Adrenal gland (tissue), 12 donors: Measurements from ENCODE around the gene MRPS2. TPM values are rescaled to one million over a fixed set of nuclear protein-coding genes. Genes with fewer than 3 reads are reported as not detected.

Source experiments
- DNase-seq, 7 donors: peaks; one replicate each; pipeline ENCODE4 v3.0.0-alpha.2; 2019 to 2020
- H3K27ac ChIP-seq, 5 donors: fragments of 200-600 bp; sonication (generic) in 4 of 5; 1 replicate in 3 of 5; 2 replicates in 2 of 5; pipeline versions ENCODE4 v1.5.1 to v1.8.0; 2016 to 2020; ENCODE audit warnings: mild to moderate bottlenecking in 1 of 5
- H3K27me3 ChIP-seq: fragments of 200-600 bp; 2 replicates; pipeline ENCODE4 v1.8.0; 2021
- H3K36me3 ChIP-seq, 2 donors: fragments of 200-600 bp; replicated peaks in 1 of 2; 1 replicate in 1 of 2; 2 replicates in 1 of 2; pipeline versions ENCODE4 v1.5.1 to v1.8.0; 2018 to 2022
- H3K4me1 ChIP-seq, 2 donors: fragments of 200-600 bp; replicated peaks in 1 of 2; 1 replicate in 1 of 2; 2 replicates in 1 of 2; pipeline versions ENCODE4 v1.5.1 to v1.8.0; 2018 to 2021
- H3K4me3 ChIP-seq, 4 donors: fragments of 200-600 bp; sonication (generic) in 3 of 4; one replicate each; pipeline ENCODE4 v1.5.1; 2016 to 2018
- H3K9me3 ChIP-seq, 3 donors: fragments of 200-600 bp; sonication (generic) in 1 of 3; replicated peaks in 1 of 3; 1 replicate in 2 of 3; 2 replicates in 1 of 3; pipeline versions ENCODE4 v1.5.1 to v1.8.0; 2016 to 2021
- POLR2A ChIP-seq, 2 donors: fragments of 450-650 bp; IDR thresholded peaks; one replicate each; pipeline ENCODE4 v1.6.1; 2017; ENCODE audit warnings: antibody characterized with exemption in 2 of 2, mild to moderate bottlenecking in 2 of 2, moderate library complexity in 1 of 2
- WGBS, 4 donors: extraction: QIAGEN DNeasy Blood & Tissue Kit in 2 of 4; methylation state at CpG; one replicate each; pipeline versions ENCODE4 v1.1.5 to v1.1.7; 2013 to 2017; 5-methylcytosine and 5-hydroxymethylcytosine counted together
- intact Hi-C, 2 donors: fragments of 100-400 bp; cut with DNase I; formaldehyde crosslinking; loops; one replicate each; pipeline versions ENCODE4 v1.14.1 to v1.15.0; 2022 to 2023
- polyA plus RNA-seq, 3 donors: library from polyadenylated mRNA; stranded (reverse); fragments of 200-250 nt in 2 of 3; fragments of 350-450 nt in 1 of 3; fragmentation: Illumina TruSeq in 1 of 3; extraction: RNeasy Lipid Tissue Mini Kit (QIAGEN cat#74804) in 1 of 3; gene quantifications; one replicate each; pipeline ENCODE4 v1.2.3, GENCODE V29; 2013 to 2014
- total RNA-seq, 9 donors: library from RNA; depleted of rRNA in 4 of 9; stranded (reverse); fragments of >200 nt in 4 of 9; fragments of 120-200 nt in 1 of 9; fragmentation: NEBNext Ultra II Directional in 1 of 9; extraction: Animal tissue kit (Norgen Biotek cat#: 25700) in 1 of 9; gene quantifications; one replicate each; pipeline versions ENCODE4 v1.1.0 to v1.2.4, GENCODE V29; 2013 to 2023
- TF ChIP-seq, protein P1 (sequence below), 6 experiments: fragments of 450-650 bp in 4 of 6; fragments of 200-600 bp in 2 of 6; sonication (generic) in 1 of 6; IDR thresholded peaks; 1 replicate in 5 of 6; 2 replicates in 1 of 6; pipeline versions ENCODE4 v1.5.1 to v1.8.0; 2016 to 2021; ENCODE audit warnings: antibody characterized with exemption in 6 of 6, mild to moderate bottlenecking in 2 of 6, moderate library complexity in 1 of 6
- donor health status: healthy with polysubstance abuse.
- donor health status: Bipolar disorder and iron deficiency.
- donor health status: DM: yes; HTN: yes; CAD: no.
- donor health status: DM: no; HTN: no; CAD: no.
- donor health status: DM: no; HTN: no; CAD: no.
- donor health status: DM: yes; HTN: yes; CAD: no.

MRPS2 gene
- total and polyA plus RNA-seq, 12 donors = 31.8 to 84.1 (median 59.8) TPM

DNA sequence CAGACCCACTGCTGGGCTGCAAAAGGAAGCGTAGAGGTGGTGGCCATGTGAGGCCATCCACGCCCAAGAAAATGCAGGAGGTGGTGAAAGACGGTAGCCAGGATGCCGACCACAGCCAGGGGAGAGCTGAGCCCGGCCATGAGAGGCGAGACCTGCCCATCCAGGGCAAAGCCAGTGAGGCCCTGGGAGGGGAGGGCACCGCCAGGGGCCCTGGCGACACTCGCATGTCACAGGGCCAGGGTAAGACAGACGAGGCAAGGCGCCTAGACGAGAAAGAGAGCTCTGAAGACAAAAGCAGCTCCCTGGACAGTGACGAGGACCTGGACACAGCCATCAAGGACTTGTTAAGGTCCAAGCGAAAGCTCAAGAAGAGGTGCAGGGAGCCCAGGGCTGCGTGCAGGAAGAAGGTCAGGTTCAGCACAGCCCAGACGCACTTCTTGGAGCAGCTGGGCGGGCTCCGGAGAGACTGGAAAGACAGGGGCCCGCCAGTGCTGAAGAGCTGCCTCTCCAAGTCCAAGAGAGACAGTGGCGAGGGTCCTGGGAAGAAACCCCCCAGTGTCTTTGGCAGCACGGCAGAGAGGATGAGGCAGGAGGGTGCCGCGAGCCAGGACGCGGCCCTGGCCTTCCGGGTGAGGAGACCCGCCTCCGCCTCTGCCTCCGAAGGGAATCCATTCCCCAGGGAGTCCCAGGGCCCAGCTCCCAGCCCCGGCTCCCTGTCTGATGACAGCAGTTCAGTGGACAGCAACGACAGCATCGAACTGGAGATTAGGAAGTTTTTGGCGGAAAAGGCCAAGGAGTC is 14.0 kb upstream of the MRPS2 start:
- H3K4me3 ChIP-seq = no peak overlapping the region
- TF ChIP-seq, protein P1, sequence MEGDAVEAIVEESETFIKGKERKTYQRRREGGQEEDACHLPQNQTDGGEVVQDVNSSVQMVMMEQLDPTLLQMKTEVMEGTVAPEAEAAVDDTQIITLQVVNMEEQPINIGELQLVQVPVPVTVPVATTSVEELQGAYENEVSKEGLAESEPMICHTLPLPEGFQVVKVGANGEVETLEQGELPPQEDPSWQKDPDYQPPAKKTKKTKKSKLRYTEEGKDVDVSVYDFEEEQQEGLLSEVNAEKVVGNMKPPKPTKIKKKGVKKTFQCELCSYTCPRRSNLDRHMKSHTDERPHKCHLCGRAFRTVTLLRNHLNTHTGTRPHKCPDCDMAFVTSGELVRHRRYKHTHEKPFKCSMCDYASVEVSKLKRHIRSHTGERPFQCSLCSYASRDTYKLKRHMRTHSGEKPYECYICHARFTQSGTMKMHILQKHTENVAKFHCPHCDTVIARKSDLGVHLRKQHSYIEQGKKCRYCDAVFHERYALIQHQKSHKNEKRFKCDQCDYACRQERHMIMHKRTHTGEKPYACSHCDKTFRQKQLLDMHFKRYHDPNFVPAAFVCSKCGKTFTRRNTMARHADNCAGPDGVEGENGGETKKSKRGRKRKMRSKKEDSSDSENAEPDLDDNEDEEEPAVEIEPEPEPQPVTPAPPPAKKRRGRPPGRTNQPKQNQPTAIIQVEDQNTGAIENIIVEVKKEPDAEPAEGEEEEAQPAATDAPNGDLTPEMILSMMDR (IDR thresholded peaks at IDR 0.05) = no peak
- TF ChIP-seq POLR2A (IDR thresholded peaks at IDR 0.05) = no peak
- no peak overlapping the region for H3K27ac ChIP-seq
- no peaks in the 10 kb centered on the region for H3K27me3 ChIP-seq
- peaks cover 0 to 41% of the 10 kb centered on the region in 2 donors for H3K36me3 ChIP-seq
- no peaks in the 10 kb centered on the region for H3K4me1 ChIP-seq
- WGBS, 4 donors = 89 to 95% (median 93%) methylated on average over 26 to 33 of the region's 33 CpGs
- DNase-seq = no peak
- intact Hi-C loops = no loop called here
- no peaks in the 10 kb centered on the region for H3K9me3 ChIP-seq

- intact Hi-C loops = no loop called here
- WGBS, 4 donors = 94 to 97% (median 96%) methylated on average over 11 to 40 of the region's 40 CpGs
- Histone ChIP-seq H3K36me3 (peaks cover 0 to 41% of the 10 kb centered on the region in 2 donors), H3K9me3 (no peaks in the 10 kb centered on the region), H3K27ac (no peak overlapping the region), H3K27me3 (no peaks in the 10 kb centered on the region), H3K4me3 (no peak overlapping the region), H3K4me1 (no peaks in the 10 kb centered on the region)
- DNase-seq = no peak
- TF ChIP-seq POLR2A (IDR thresholded peaks at IDR 0.05) = no peak
- TF ChIP-seq, protein P1 (IDR thresholded peaks at IDR 0.05) = no peak
These were observed 13.0 kb upstream of the MRPS2 start for GRCh38 chr9:135487281-135488012.

DNA sequence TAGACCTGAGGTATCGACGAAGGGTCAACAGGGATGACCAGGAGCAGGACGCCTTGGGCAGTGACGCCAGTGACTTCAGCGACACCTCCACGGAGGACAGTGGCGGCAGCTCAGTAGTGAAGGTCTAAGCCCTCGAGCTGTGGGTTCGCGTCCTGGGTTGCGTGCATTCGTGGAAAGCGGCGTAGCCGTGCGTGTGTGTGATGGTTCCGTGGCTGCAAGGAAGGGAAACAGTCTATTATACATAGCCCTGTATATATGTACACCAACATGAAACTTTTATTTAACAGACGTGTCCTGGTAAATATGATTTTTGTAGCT is 12.5 kb upstream of the MRPS2 start:
- no peak for DNase-seq
- no peaks in the 10 kb centered on the region for H3K9me3 ChIP-seq
- peaks cover 0 to 41% of the 10 kb centered on the region in 2 donors for H3K36me3 ChIP-seq
- H3K27ac ChIP-seq = no peak overlapping the region
- H3K4me3 ChIP-seq = no peak overlapping the region
- no peaks in the 10 kb centered on the region for H3K27me3 ChIP-seq
- WGBS, 4 donors = 94 to 97% (median 96%) methylated on average over 17 to 18 of the region's 18 CpGs
- no peak for TF ChIP-seq POLR2A (IDR thresholded peaks at IDR 0.05)
- TF ChIP-seq, protein P1 (IDR thresholded peaks at IDR 0.05) = no peak
- no peaks in the 10 kb centered on the region for H3K4me1 ChIP-seq
- intact Hi-C loops = no loop called here

GRCh38 chr9:135488527-135488926 is 12.0 kb upstream of the MRPS2 start:
- Histone ChIP-seq H3K27ac (no peak overlapping the region), H3K36me3 (peaks cover 0 to 41% of the 10 kb centered on the region in 2 donors), H3K4me3 (no peak overlapping the region), H3K4me1 (no peaks in the 10 kb centered on the region), H3K27me3 (no peaks in the 10 kb centered on the region), H3K9me3 (no peaks in the 10 kb centered on the region)
- TF ChIP-seq, protein P1 (IDR thresholded peaks at IDR 0.05) = no peak
- no peak for TF ChIP-seq POLR2A (IDR thresholded peaks at IDR 0.05)
- WGBS, 4 donors = 90 to 96% (median 94%) methylated on average over 15 to 17 of the region's 17 CpGs
- intact Hi-C loops = no loop called here
- DNase-seq = no peak
